ENCODE data around the gene FAM171A1. TPM values are rescaled to one million over a fixed set of nuclear protein-coding genes. Genes with fewer than 3 reads are reported as not detected.

The FAM171A1 gene
- total and polyA plus RNA-seq, 2 of the 13 experiments (the other 11 are each of a cell fraction or from before 2014, with no cell fraction given) = 21.5 to 34.7 TPM

DNA sequence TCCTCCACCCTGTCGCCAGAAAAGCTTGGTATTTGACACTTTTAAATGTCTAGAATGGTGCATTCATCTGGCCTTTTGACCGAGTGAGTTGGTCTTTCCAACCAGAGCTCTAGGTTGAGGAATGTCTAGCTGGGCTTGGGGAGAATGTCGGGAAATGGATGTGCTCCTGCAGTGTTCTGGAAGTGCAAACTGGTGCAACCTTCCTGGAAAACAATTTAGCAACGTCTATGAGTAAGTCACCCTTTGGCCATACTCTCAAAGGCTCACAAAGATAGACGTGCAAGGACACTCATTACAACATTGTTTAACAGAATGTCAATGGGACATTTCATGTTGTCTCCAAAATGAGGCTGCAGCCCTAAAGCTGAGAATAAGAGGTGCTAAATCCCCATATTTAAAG is 190.4 kb downstream of the FAM171A1 start (continued):
- TF ChIP-seq, protein P1, sequence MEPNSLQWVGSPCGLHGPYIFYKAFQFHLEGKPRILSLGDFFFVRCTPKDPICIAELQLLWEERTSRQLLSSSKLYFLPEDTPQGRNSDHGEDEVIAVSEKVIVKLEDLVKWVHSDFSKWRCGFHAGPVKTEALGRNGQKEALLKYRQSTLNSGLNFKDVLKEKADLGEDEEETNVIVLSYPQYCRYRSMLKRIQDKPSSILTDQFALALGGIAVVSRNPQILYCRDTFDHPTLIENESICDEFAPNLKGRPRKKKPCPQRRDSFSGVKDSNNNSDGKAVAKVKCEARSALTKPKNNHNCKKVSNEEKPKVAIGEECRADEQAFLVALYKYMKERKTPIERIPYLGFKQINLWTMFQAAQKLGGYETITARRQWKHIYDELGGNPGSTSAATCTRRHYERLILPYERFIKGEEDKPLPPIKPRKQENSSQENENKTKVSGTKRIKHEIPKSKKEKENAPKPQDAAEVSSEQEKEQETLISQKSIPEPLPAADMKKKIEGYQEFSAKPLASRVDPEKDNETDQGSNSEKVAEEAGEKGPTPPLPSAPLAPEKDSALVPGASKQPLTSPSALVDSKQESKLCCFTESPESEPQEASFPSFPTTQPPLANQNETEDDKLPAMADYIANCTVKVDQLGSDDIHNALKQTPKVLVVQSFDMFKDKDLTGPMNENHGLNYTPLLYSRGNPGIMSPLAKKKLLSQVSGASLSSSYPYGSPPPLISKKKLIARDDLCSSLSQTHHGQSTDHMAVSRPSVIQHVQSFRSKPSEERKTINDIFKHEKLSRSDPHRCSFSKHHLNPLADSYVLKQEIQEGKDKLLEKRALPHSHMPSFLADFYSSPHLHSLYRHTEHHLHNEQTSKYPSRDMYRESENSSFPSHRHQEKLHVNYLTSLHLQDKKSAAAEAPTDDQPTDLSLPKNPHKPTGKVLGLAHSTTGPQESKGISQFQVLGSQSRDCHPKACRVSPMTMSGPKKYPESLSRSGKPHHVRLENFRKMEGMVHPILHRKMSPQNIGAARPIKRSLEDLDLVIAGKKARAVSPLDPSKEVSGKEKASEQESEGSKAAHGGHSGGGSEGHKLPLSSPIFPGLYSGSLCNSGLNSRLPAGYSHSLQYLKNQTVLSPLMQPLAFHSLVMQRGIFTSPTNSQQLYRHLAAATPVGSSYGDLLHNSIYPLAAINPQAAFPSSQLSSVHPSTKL (CRISPR knock-in tag; IDR thresholded peaks at IDR 0.05) = peak; percentile 38; the same call in 1 of the 2 replicates
- TF ChIP-seq PRPF4 (IDR thresholded peaks at IDR 0.05; ENCODE audit: low read depth, low read length, poor library complexity, severe bottlenecking) (no peak), ZNF644 (CRISPR knock-in tag; IDR thresholded peaks at IDR 0.05; ENCODE audit: low read depth) (0 out of 2 replicates have a peak, but pooled peaks have one; percentile 34), HMG20A (CRISPR knock-in tag; IDR thresholded peaks at IDR 0.05; ENCODE audit: borderline replicate concordance) (0 out of 2 replicates have a peak, but pooled peaks have one; percentile 21), MIER3 (CRISPR knock-in tag; IDR thresholded peaks at IDR 0.05; ENCODE audit: borderline replicate concordance) (0 out of 2 replicates have a peak, but pooled peaks have one; percentile 23), SAP130 (CRISPR knock-in tag; IDR thresholded peaks at IDR 0.05; ENCODE audit: low read depth) (peak; percentile 23; the same call in 1 of the 2 replicates), NCOA2 (CRISPR knock-in tag; IDR thresholded peaks at IDR 0.05) (peak; percentile 32; the same call in 1 of the 2 replicates), ELF3 (CRISPR knock-in tag; IDR thresholded peaks at IDR 0.05) (peak; percentile 30; the same call in 1 of the 2 replicates), ZNF761 (CRISPR knock-in tag; conservative IDR thresholded peaks at IDR 0.05) (no peak), FOSL2 (CRISPR knock-in tag; IDR thresholded peaks at IDR 0.05) (peak; percentile 88), RARA (CRISPR knock-in tag; IDR thresholded peaks at IDR 0.05) (0 out of 2 replicates have a peak, but pooled peaks have one; percentile 20), KDM6A (CRISPR knock-in tag; IDR thresholded peaks at IDR 0.05; ENCODE audit: low read depth) (peak; percentile 33; the same call in 1 of the 2 replicates)
- TF ChIP-seq, protein P2, sequence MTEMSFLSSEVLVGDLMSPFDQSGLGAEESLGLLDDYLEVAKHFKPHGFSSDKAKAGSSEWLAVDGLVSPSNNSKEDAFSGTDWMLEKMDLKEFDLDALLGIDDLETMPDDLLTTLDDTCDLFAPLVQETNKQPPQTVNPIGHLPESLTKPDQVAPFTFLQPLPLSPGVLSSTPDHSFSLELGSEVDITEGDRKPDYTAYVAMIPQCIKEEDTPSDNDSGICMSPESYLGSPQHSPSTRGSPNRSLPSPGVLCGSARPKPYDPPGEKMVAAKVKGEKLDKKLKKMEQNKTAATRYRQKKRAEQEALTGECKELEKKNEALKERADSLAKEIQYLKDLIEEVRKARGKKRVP (CRISPR knock-in tag; IDR thresholded peaks at IDR 0.05) = peak in 1 of 2 experiments; percentile 52; a peak in 2 of 4 replicates
- TF ChIP-seq, protein P3, sequence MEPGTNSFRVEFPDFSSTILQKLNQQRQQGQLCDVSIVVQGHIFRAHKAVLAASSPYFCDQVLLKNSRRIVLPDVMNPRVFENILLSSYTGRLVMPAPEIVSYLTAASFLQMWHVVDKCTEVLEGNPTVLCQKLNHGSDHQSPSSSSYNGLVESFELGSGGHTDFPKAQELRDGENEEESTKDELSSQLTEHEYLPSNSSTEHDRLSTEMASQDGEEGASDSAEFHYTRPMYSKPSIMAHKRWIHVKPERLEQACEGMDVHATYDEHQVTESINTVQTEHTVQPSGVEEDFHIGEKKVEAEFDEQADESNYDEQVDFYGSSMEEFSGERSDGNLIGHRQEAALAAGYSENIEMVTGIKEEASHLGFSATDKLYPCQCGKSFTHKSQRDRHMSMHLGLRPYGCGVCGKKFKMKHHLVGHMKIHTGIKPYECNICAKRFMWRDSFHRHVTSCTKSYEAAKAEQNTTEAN (CRISPR knock-in tag; conservative IDR thresholded peaks at IDR 0.05) = peak; percentile 91
